HG02571 (cell line): ENCODE data around the gene INPP4A.

ENCODE experiments used
- ATAC-seq: cut with Tn5 transposase; IDR thresholded peaks from one replicate; pipeline ENCODE4 v1.9.1; 2021; ENCODE audit warnings: mild to moderate bottlenecking, moderate library complexity; ENCODE audit not compliant: unreplicated experiment

The INPP4A gene

DNA sequence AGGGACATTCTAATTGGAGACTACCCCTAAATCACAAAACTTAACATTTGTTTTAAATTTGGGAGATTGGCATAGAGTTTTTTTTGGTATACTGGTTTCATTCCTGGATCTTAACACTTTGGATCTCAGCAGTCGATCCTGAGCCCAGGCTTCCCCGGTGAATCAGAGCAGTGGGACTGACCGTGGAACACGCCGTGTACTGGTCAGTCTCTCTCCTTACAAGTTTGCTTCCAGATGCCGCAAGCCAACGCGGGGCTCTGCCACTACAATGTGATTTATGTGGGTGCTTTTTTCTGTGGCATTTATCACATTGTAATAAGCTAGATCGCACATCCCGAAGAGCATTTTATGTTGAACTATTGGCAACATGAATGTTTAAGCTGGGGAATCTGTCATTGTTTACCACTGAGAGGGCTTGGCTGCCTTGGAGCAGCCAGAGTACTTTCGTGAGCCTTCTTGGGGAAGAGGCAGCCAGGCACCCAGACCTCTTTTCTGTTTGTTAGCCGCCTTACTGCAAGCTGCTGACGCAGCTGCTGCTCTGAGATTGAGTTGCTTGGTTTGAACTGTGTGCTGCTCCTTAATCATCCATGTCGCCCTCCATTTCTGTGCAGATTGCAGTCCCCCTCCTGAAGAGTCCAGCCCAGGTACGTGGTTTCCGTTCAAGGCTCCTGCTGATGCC, 114.3 kb downstream of the INPP4A start:
- no peak for ATAC-seq

DNA sequence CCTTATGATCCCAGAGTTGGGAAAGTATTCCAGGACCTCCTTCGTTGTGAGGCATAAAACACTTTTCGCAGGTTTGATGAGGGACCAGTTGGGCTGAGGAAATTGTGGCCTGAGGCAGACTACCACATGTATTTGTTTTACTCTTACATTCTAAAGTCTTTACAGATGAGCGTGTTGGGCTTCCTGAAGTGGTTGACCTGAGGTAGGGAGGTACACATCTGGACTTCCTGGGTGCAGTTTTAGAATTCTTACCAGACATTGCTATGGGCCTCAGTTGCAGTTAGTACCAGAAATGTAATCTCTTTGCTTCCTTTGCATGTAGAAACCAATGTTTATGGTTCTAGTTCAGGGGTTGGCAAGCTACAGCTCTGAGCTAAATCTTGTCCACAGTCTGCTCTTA, 114.9 kb downstream of the INPP4A start:
- no peak for ATAC-seq

DNA sequence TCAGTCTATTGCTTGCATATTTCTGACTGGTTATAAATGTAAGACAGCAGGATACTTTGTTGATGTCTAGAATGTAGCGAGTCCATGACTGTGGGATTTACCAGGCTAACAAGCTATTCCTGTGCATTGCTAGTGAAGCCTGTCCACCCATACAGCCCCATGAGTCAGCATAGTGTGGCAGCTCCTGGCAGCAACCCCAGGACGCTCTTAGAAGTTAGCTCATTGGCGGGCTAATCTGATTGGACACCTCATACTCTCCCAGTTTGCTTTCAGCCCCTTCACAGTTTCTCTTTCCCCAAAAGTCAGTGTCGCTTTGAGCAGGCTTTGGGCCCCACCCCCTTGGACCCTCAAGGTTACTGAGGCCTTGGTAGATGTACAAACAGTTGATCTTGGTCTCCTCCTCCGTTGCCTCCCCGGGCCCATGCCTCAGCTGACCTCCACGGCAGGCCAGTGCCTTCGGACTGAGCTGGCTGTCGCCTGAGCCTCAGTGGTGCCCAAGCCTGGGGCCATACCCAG, 115.7 kb downstream of the INPP4A start:
- ATAC-seq = no peak

DNA sequence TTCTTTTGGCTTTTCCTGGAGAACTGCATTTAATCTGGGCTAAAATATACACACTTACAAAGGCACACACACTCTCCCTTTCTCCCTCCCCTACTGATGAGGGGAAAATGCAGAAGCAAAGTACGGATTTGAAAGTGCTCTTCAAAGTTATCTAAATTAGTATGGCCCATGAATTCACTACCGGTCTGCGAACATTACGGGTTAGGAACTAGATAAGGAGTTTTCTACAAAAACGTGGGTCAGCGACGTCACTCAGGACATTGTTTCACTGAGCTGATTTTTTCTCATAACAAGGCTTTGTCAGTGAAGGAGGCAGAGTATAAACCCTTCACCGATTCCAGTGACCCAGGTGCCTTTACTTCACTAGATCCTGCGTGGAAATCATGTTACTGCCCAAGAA, 116.4 kb downstream of the INPP4A start:
- no peak for ATAC-seq

DNA sequence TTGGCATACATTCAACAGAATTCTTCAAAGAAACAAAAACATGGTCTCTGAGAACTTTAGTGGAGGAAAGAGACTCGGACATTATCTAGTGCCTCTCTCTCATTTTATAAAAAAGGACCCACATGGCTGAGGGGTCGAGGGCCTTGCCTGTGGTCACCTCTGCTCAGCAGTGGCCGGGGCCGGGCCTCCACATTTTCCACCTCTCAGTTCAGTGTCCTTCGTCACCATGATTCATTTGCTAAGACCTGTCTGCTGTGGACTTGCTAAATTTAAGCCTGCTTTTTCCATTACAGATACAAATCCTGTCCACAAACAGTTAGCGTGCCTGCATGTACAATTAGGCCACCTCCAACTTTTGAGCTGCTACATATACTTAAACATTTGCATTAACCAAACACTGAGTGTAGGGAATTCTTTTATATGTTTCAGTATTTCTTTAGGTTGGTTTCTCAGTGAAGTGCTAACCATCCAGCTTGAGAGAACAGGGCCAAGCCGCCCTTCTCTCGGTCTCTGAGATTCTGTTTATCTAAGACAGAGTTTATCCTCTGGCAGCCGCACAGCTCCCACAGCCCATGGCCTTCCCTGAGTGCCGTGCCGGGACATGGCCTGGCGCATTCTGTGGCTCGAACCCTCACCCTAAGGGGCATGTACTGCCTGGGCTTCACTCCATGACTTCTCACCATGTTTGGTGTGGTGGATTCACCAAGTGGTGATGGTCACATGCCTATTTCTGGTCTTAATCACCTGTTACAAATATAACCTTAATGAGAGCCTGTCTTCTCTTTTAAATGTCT, 117.4 kb downstream of the INPP4A start:
- ATAC-seq = no peak

DNA sequence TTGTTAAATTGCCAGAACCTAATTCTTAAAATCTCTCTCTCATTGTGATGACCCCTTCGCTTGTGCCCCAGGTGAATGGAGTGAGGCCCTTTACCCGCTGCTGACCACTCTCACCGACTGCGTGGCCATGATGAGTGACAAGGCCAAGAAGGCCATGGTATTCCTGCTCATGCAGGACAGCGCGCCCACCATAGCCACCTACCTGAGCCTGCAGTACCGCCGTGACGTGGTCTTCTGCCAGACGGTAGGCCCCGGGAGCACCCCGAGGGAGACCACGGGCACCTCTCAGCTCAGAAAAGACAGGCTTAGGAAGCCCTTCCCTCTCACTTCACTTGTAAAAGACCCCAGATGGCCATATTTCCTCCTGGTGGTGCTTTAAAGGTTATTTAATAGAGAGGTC, 118.7 kb downstream of the INPP4A start:
- no peak for ATAC-seq

DNA sequence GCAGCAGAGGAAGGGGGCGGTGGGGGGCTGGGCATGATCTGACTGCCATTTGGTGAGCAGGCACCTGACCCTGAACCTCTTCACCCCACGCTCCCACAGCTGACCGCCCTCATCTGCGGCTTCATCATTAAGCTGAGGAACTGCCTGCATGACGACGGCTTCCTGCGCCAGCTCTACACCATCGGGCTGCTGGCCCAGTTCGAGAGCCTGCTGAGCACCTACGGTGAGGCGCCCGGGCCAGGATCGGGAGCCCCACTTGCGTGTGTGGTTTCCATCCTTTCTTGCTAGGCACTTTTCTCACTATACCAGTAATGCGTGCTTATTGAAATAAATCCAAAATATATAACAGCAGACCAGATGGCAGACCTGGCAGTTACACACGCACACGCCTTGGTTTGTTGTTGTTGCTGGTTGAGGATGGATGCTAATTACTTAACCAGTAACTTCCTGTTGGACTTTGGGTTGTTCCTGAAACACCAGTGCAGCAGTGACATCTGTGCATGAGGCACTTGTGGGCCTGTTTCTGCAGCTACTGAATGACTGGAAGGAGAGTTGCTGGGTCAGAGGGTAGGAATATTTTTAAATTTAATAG, 120.0 kb downstream of the INPP4A start:
- no peak for ATAC-seq

DNA sequence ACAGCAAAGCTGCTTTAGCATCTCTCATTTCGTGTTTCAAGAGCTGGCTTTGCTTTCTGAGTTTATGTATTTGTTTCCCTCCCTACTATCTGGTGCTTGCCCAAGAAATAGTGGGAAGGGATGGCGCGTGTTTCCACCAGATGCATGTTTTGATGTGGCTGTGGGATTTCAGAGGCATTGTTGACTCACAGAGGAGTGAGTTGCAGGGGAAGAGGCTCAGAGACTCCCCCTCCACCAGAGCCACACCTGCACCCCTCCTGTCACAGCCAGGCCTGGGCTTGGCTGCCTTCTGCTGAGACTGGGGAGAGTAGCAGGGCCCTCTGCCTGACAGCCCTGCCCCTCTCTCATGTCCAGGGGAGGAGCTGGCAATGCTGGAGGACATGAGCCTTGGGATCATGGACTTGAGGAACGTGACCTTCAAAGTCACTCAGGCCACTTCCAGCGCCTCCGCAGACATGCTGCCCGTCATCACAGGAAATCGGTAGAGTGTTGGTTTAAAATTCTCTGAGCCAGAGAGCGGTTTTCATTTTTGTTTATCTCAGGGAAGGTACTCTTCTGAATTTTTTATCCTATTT, 120.7 kb downstream of the INPP4A start:
- ATAC-seq = no peak

DNA sequence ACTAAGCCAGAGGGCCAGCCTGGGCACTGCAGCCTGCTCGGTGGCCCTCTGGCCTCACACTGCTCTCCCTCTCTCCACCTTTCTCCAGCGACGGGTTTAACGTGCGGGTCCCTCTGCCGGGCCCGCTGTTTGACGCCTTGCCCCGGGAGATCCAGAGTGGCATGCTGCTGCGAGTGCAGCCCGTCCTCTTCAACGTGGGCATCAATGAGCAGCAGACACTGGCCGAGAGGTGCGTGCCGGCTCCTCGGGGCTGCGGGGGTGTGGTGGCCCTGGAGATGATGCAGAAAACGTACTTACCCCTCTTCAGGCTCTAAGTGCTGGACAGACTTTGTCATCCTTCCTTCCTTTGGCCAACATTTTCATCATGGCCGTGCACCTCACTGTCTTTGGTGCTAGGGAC, 121.3 kb downstream of the INPP4A start:
- ATAC-seq = no peak

DNA sequence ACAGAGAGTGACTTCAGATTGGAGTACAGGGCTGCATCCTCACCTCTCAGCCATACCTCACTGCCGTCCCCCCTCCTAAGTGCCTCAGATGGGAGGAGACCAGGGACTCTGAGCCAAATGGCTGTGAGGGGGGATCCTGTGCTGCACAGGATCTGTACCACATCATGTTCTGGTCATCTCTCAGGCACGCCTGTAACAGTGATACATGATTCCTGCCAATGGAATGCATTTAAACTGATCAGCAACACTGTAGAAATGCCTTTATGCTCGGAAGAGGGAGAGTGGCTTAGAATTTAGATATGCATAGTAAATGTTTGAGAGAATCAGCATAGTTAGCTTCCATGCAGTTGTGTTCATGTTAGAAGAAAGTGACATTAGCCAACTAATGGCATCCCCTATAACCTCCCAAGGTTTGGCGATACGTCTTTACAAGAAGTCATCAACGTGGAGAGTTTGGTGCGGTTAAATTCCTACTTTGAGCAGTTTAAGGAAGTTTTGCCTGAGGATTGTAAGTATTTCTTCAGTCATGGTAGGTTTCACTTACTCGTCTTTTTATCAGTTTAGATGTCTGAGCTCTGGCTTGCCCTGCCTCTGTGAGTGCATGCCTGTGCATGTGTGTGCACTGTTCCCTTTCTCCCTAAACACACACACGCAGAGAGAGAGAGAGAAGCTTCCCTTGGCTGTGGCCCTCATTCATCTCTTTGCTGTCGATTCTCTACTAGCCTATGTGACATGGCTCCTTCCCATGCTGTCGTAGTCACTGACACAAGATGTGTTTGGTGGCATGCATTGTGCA, 123.7 kb downstream of the INPP4A start:
- no peak for ATAC-seq

DNA sequence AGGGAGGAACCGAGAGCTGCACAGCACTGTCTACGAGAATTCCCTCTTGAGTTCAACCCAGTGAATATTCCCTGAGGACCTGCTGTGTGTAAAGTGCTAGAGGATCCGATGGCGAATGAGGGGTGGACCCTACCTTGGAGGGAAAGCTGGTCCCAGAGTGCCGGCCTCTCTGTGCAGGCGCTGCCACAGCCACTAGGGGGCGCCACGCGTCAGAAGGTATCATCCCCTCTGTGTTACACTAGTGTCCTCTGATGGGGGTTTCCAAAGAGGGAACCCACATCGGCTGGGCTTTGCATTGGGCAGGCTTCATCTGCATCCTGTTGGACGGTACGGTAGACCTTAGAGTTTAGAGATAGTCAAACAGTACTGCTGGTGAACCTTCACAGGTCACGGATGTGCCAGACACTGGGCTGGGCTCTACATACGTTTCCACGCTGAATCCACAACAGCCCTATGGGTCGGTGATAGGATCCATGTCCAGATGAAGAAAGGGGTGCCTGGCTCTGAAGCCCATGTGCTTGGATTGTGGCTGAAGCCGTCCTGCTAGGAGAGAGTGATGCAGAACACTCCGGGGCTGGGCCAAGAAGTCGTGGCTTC, 124.6 kb downstream of the INPP4A start:
- ATAC-seq = peak; percentile 54

DNA sequence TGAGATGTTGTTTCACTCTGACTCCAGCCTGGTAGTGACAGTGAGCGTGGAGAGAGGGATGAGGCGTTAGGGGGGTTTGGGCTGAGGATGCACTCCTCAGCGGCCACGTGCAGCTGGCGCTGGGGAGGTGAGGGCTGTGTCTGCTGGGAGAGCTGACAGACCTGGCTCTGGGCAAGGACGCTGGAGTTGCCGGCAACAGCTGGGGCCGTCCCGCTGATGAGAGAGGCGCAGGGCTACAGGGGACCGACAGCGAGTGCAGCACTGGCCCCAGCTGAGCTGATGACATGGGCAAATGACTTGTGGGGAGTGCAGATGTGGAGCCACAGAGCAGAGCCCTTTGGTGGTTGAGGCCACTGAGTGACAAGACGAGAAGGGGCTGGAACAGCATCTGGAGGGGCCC, 125.3 kb downstream of the INPP4A start:
- no peak for ATAC-seq

DNA sequence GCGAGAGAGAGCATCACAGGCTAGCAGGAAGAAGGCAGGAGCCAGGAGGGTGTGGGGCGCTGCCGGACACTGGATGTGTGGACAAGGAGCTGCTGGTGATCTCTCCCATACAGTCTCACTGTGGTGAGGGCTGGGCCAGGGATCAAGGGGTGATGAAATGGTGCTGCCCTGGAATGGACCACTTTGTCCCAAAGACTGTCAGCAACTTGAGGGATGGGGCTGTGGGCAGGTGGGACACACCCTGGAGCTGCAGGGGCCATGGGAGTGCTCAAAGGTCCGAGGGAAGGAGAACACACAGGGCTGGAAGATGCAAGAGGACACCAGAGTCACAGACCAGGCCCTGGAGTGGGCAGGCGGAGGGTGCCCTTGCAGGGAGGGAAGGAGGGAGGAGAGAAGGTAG, 125.7 kb downstream of the INPP4A start:
- no peak for ATAC-seq

DNA sequence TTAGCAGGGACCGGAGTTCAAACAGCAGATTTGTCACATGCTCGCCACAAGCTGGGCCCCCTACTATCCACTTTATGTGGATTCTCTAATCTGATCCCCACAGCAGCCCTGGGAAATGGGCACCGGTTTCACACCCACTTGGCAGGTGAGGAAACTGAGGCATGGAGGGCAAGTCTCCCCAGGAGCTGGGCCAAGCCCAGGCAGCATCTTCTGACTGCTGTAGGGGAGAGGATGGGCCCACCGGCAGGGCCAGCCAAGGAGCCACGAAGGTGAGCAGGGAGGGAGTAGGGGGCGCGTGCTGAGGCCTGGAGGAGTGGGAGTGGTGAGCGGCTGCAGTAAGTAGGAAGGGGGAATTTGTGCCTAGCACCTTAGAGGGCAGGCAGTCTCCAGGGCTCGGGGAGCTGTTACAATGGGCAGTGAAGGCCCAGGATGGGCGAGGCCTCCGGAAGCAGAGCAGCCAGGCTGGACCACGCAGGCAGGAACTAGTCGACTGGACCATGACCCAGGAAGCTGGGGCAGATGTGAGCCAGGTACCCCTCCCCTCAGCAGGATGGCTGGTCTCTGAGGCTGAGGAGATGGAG, 126.6 kb downstream of the INPP4A start:
- no peak for ATAC-seq

DNA sequence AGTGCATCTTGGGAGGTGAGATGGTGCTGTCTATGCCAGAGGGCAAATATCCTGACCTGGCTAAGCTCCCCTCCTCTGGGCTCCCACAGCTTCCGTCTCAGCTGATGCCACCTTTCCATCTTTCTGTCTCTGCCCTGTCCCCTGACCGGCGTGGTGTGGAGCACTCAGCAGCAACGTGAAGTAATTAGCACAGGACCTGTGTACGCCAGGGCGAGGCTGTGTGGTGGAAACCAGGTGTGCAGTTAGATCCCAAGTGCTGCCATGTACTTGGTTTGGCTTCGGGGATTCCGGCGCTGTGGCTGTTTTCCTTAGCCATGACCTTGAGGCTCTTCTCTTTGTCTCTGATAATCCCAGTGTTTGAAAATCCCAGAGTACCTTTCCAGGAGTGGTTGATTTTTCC, 127.1 kb downstream of the INPP4A start:
- ATAC-seq = no peak

DNA sequence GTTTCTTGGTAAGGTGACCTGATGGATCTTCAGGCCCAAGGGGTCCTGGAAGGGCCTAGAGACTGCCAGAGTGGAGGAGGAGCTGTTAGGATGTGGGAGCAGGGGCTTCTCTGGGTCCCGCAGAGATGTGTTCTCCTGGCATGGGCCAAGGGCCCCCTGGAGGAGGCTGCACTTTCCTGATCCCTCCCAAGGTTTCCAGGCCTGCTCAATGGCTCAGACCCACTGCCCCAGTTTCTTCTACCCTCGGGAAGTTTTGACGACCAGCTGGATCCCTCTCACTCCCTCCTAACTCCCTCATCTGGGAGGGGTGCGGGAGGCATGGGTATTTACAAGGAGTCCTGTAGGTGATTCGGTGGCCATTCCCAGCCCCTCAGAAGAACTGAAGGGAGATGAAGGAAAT, 127.6 kb downstream of the INPP4A start:
- no peak for ATAC-seq

DNA sequence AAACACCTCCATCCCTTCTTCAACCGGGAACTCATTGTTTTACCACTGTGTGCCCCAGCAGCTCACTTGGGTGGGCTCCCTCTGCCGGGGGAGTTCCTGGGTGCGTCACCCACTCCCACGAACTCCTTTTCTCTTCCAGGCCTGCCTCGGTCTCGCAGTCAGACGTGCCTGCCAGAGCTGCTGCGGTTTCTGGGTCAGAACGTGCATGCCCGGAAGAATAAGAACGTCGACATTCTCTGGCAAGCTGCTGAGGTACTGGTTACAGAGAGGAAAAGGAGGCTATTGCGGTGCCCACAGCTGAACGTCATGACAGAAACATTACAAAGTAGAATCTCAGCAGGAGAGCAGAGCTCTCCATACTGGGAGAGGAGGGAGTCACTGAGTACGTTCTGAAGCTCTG, 128.0 kb downstream of the INPP4A start:
- no peak for ATAC-seq

DNA sequence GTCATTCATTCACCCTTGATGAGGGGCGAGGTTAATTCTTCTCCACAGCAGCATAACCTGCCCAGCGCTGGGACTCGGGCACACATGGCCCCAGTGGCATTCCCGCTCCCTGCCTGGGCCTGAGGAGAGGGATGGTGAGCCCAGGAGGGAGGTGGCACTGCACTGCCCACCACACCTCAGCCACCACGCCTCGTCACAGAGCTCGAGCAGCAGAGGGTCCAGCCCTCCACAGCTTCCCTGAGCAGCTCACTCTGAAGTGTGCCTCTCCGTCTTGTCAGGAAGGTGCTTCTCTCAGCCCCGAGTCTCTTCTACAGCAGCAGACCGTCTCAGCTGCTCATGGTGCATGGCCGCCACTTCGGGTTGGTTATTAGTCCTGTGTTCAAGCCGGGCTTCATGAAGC, 128.8 kb downstream of the INPP4A start:
- ATAC-seq = no peak

DNA sequence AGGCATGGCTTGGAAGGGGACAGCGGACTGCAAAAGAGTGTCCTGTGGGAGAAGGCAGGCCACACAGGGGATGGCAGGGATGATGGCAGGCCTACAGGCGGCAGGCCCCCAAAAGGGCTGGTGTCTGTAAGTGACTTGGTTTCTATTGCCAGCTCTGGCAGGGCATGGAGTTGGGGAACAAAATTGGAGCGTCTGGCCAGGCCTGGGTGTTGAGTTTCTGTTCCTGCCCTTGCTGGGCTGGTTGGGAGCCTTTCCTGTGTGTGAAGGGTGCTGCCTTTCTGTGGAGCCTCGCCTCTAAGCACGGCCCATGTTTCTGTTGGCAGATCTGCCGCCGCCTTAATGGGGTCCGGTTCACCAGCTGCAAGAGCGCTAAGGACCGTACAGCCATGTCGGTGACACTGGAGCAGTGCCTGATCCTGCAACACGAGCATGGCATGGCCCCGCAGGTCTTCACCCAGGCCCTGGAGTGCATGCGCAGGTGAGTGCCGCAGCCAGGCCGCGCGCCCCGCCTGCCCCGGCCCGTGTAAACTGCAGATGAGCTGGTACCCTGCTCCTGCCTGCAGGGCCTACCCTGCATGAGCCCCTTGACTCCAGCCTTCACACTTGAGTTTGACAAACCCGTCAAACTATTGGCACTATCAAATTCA, 132.1 kb downstream of the INPP4A start:
- ATAC-seq = no peak

DNA sequence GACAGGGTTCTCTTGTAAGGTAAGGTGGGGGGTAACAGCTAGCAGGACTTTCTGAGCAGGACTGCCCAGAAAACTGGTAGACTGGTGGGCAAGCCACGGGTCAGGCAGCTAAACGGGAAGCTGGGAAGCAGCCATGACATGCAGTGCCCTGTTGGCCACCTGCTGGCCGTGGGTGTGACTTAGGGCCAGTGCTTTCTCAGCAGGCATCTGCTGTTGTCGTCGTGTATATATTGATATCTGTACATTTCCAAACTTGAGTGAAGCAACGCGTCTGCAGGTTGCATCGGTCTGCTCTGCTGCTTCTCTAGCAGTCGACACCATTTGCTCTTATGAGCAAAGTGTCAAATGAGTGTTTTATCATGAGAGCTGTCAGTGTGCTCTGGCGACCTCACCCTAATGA, 132.7 kb downstream of the INPP4A start:
- no peak for ATAC-seq
